ENCODE results near the gene OSBPL10. TPM values are rescaled to one million over a fixed set of nuclear protein-coding genes. Genes with fewer than 3 reads are reported as not detected.

OSBPL10 gene
- total RNA-seq, 1 experiment from 2014 or later = 74.7 TPM

DNA sequence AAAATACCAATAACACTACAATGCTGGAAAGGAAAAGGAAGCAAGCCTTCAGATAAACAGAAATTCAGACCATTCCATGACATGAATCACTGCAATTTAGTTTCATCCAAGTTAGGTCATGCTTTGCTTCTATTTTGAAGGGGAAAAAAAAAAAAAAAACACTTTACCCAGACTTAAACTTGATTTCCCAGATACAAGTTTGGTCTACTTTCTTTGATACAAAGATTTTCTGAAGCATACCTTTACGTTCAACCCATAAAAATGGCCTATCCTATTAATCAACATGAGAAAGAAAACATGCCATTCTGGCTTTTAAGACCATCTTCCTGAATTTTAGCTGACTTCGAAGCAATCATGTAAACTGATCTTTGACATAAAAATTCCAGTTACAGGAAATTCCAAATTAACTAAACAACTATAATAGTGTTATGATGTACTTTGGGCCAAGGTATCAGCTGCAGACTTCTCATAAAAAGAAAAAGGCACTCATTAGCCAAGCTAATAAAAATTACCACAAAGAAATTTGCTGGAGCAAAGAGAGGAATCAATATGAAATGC is 12.6 kb downstream of the OSBPL10 start:
- Mint-ChIP-seq H3K27me3 (ENCODE audit: unreplicated experiment) (no peaks in the 10 kb centered on the region), H3K9me3 (ENCODE audit: low read depth, unreplicated experiment) (no peaks in the 10 kb centered on the region), H3K4me1 (ENCODE audit: low read depth, unreplicated experiment) (peaks cover 43% of the 10 kb centered on the region), H3K36me3 (ENCODE audit: insufficient read depth, unreplicated experiment) (peaks cover 27% of the 10 kb centered on the region), H3K4me3 (ENCODE audit: low read depth, unreplicated experiment) (peak overlapping the region; percentile 52), H3K27ac (ENCODE audit: unreplicated experiment) (peak overlapping the region; percentile 90)
- CTCF ChIA-PET = interaction anchor here (0.7 to 1.5 kb wide), 2 partner anchors 13 to 137 kb away, joined by 3 to 5 read pairs; partner anchors contain the start of gene ZNF860
- TF ChIP-seq CTCF (IDR thresholded peaks at IDR 0.05; ENCODE audit: unreplicated experiment) = no peak
- no TSS peak for BruUV-seq (replicated peaks)
- no peak for DNase-seq
- intact Hi-C loops (cut with micrococcal nuclease; ENCODE audit: unreplicated experiment) = loop anchor here (5.0 kb wide), 1 partner anchor 61 kb away; no protein-coding TSS in a partner anchor

DNA sequence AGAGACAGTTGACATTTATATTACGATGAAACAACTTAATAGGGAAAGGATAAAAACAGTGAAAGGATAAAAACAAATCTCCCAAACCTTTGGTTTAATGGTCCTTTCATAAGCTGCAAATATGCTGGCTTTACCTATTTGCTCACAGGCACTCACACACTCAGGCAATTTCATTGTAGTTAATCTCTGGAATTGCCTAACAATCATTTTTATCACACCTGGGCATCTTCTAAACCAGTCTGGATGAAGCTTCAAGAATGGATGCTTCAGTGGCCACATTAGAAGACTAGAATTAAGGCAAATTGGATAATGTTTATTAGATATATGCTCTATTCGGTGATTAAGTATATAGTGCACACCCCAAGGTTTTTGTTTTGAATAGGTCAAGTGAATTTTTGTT is 13.5 kb downstream of the OSBPL10 start:
- no peak for DNase-seq
- H3K36me3 Mint-ChIP-seq (ENCODE audit: insufficient read depth, unreplicated experiment) = peaks cover 27% of the 10 kb centered on the region
- TF ChIP-seq CTCF (IDR thresholded peaks at IDR 0.05; ENCODE audit: unreplicated experiment) = no peak
- CTCF ChIA-PET = interaction anchor here (0.7 kb wide), 1 partner anchor 346 kb away, joined by 3 read pairs; no protein-coding TSS in a partner anchor
- intact Hi-C loops (cut with micrococcal nuclease; ENCODE audit: unreplicated experiment) = loop anchor here (5.0 kb wide), 1 partner anchor 60 kb away; no protein-coding TSS in a partner anchor
- H3K4me3 Mint-ChIP-seq (ENCODE audit: low read depth, unreplicated experiment) = peak overlapping the region; percentile 52
- no peaks in the 10 kb centered on the region for H3K27me3 Mint-ChIP-seq (ENCODE audit: unreplicated experiment)
- H3K9me3 Mint-ChIP-seq (ENCODE audit: low read depth, unreplicated experiment) = no peaks in the 10 kb centered on the region
- H3K27ac Mint-ChIP-seq (ENCODE audit: unreplicated experiment) = peak overlapping the region; percentile 90
- peaks cover 50% of the 10 kb centered on the region for H3K4me1 Mint-ChIP-seq (ENCODE audit: low read depth, unreplicated experiment)
- BruUV-seq (replicated peaks) = TSS peak; percentile 10

- Mint-ChIP-seq H3K27ac (ENCODE audit: unreplicated experiment) (peak overlapping the region; percentile 90), H3K4me1 (ENCODE audit: low read depth, unreplicated experiment) (peaks cover 50% of the 10 kb centered on the region), H3K36me3 (ENCODE audit: insufficient read depth, unreplicated experiment) (peaks cover 27% of the 10 kb centered on the region), H3K9me3 (ENCODE audit: low read depth, unreplicated experiment) (no peaks in the 10 kb centered on the region), H3K27me3 (ENCODE audit: unreplicated experiment) (no peaks in the 10 kb centered on the region), H3K4me3 (ENCODE audit: low read depth, unreplicated experiment) (peak overlapping the region; percentile 52)
- no peak for DNase-seq
- intact Hi-C loops (cut with micrococcal nuclease; ENCODE audit: unreplicated experiment) = loop anchor here (5.0 kb wide), 1 partner anchor 60 kb away; no protein-coding TSS in a partner anchor
- CTCF ChIA-PET = interaction anchor here (0.7 kb wide), 1 partner anchor 347 kb away, joined by 3 read pairs; no protein-coding TSS in a partner anchor
- no TSS peak for BruUV-seq (replicated peaks)
- TF ChIP-seq CTCF (IDR thresholded peaks at IDR 0.05; ENCODE audit: unreplicated experiment) = no peak
These were observed 14.0 kb downstream of the OSBPL10 start for GRCh38 chr3:31966978-31967591.

- Mint-ChIP-seq H3K27ac (ENCODE audit: unreplicated experiment) (peak overlapping the region; percentile 91), H3K27me3 (ENCODE audit: unreplicated experiment) (no peaks in the 10 kb centered on the region), H3K4me1 (ENCODE audit: low read depth, unreplicated experiment) (peaks cover 43% of the 10 kb centered on the region), H3K36me3 (ENCODE audit: insufficient read depth, unreplicated experiment) (peaks cover 17% of the 10 kb centered on the region), H3K9me3 (ENCODE audit: low read depth, unreplicated experiment) (no peaks in the 10 kb centered on the region), H3K4me3 (ENCODE audit: low read depth, unreplicated experiment) (peak overlapping the region; percentile 17)
- intact Hi-C loops (cut with micrococcal nuclease; ENCODE audit: unreplicated experiment) = loop anchor here (2.0 kb wide), 1 partner anchor 14 kb away; no protein-coding TSS in a partner anchor
- BruUV-seq (replicated peaks) = no TSS peak
- DNase-seq = peak; percentile 51
- CTCF ChIA-PET = no interaction called here
- TF ChIP-seq CTCF (IDR thresholded peaks at IDR 0.05; ENCODE audit: unreplicated experiment) = no peak
These were observed 18.3 kb downstream of the OSBPL10 start for GRCh38 chr3:31962801-31963205.
